Measurements from ENCODE around the gene CLDN18. TPM values are rescaled to one million over a fixed set of nuclear protein-coding genes. Genes with fewer than 3 reads are reported as not detected.

The CLDN18 gene
- total RNA-seq (2021) (0.13 to 0.23 TPM (median 0.16 TPM) in 3 replicates), Bru-seq, nascent RNA (not detected)
- long read RNA-seq, experiment 1 = 0 reads
- long read RNA-seq, experiment 2 = 0 reads
- long read RNA-seq, experiment 3 = 0 reads

GRCh38 chr3:138009476-138010272, at the start of gene CLDN18:
TSS of gene CLDN18 (plus strand) at chr3:138010165. CDS start at chr3:138010226, 61 bp downstream.
- peak; percentile 98 for ATAC-seq
- H3K4me1 Mint-ChIP-seq = no peaks in the 10 kb centered on the region
- H3K27ac Mint-ChIP-seq = no peak within 1 kb of the TSS
- H3K4me3 Mint-ChIP-seq = no peak within 1 kb of the TSS
- peak; percentile 57 for DNase-seq (ENCODE audit: low spot score)
- no peak for TF ChIP-seq GTF2I (CRISPR knock-in tag; conservative IDR thresholded peaks at IDR 0.05)
- TF ChIP-seq CBFB (CRISPR knock-in tag; IDR thresholded peaks at IDR 0.05; ENCODE audit: low read depth) = no peak
- TF ChIP-seq, protein P1, sequence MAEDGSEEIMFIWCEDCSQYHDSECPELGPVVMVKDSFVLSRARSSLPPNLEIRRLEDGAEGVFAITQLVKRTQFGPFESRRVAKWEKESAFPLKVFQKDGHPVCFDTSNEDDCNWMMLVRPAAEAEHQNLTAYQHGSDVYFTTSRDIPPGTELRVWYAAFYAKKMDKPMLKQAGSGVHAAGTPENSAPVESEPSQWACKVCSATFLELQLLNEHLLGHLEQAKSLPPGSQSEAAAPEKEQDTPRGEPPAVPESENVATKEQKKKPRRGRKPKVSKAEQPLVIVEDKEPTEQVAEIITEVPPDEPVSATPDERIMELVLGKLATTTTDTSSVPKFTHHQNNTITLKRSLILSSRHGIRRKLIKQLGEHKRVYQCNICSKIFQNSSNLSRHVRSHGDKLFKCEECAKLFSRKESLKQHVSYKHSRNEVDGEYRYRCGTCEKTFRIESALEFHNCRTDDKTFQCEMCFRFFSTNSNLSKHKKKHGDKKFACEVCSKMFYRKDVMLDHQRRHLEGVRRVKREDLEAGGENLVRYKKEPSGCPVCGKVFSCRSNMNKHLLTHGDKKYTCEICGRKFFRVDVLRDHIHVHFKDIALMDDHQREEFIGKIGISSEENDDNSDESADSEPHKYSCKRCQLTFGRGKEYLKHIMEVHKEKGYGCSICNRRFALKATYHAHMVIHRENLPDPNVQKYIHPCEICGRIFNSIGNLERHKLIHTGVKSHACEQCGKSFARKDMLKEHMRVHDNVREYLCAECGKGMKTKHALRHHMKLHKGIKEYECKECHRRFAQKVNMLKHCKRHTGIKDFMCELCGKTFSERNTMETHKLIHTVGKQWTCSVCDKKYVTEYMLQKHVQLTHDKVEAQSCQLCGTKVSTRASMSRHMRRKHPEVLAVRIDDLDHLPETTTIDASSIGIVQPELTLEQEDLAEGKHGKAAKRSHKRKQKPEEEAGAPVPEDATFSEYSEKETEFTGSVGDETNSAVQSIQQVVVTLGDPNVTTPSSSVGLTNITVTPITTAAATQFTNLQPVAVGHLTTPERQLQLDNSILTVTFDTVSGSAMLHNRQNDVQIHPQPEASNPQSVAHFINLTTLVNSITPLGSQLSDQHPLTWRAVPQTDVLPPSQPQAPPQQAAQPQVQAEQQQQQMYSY (CRISPR knock-in tag; IDR thresholded peaks at IDR 0.05) = peak; percentile 23; the same call in 1 of the 2 replicates
- TF ChIP-seq, protein P2, sequence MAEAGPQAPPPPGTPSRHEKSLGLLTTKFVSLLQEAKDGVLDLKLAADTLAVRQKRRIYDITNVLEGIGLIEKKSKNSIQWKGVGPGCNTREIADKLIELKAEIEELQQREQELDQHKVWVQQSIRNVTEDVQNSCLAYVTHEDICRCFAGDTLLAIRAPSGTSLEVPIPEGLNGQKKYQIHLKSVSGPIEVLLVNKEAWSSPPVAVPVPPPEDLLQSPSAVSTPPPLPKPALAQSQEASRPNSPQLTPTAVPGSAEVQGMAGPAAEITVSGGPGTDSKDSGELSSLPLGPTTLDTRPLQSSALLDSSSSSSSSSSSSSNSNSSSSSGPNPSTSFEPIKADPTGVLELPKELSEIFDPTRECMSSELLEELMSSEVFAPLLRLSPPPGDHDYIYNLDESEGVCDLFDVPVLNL (CRISPR knock-in tag; IDR thresholded peaks at IDR 0.05; ENCODE audit: borderline replicate concordance, low read depth) = no peak
- TF ChIP-seq ATF1 (CRISPR knock-in tag; IDR thresholded peaks at IDR 0.05) = no peak
- H3K27me3 Mint-ChIP-seq (ENCODE audit: low read depth) = peaks cover 7% of the 10 kb centered on the region; the same call in 1 of the 2 replicates
- ChIA-PET POLR2A (no interaction called here), CTCF (interaction anchor here (0.5 to 2.0 kb wide), 10 partner anchors 10 to 888 kb away, joined by 3 to 13 read pairs (median 4); partner anchors contain the start of gene DZIP1L)
- peaks cover 5% of the 10 kb centered on the region; the same call in 1 of the 2 replicates for H3K9me3 Mint-ChIP-seq
- no peaks in the 10 kb centered on the region for H3K36me3 Mint-ChIP-seq

GRCh38 chr3:137962251-137962650, 47.7 kb upstream of the CLDN18 start:
- Mint-ChIP-seq H3K36me3 (peaks cover 5% of the 10 kb centered on the region; the same call in 1 of the 2 replicates), H3K27me3 (ENCODE audit: low read depth) (no peaks in the 10 kb centered on the region), H3K4me1 (peaks cover 16% of the 10 kb centered on the region), H3K27ac (no peak overlapping the region), H3K4me3 (no peak overlapping the region), H3K9me3 (peaks cover 16% of the 10 kb centered on the region)
- DNase-seq (ENCODE audit: low spot score) = no peak
- POLR2A ChIA-PET = no interaction called here
- CTCF ChIA-PET = interaction anchor here (0.8 to 2.0 kb wide), 3 partner anchors 9 to 840 kb away, joined by 3 to 5 read pairs (median 3); no protein-coding TSS in a partner anchor
- ATAC-seq = no peak
- TF ChIP-seq NR1H2 (CRISPR knock-in tag; IDR thresholded peaks at IDR 0.05) (no peak), FOXP1 (CRISPR knock-in tag; IDR thresholded peaks at IDR 0.05; ENCODE audit: borderline replicate concordance) (no peak), ARID4B (CRISPR knock-in tag; IDR thresholded peaks at IDR 0.05; ENCODE audit: borderline replicate concordance) (no peak), TCF7 (CRISPR knock-in tag; IDR thresholded peaks at IDR 0.05; ENCODE audit: low read depth) (no peak), NR3C1 (CRISPR knock-in tag; conservative IDR thresholded peaks at IDR 0.05; ENCODE audit: low read depth) (no peak)
- TF ChIP-seq, protein P3, sequence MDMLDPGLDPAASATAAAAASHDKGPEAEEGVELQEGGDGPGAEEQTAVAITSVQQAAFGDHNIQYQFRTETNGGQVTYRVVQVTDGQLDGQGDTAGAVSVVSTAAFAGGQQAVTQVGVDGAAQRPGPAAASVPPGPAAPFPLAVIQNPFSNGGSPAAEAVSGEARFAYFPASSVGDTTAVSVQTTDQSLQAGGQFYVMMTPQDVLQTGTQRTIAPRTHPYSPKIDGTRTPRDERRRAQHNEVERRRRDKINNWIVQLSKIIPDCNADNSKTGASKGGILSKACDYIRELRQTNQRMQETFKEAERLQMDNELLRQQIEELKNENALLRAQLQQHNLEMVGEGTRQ (CRISPR knock-in tag; IDR thresholded peaks at IDR 0.05) = no peak
- TF ChIP-seq, protein P4, sequence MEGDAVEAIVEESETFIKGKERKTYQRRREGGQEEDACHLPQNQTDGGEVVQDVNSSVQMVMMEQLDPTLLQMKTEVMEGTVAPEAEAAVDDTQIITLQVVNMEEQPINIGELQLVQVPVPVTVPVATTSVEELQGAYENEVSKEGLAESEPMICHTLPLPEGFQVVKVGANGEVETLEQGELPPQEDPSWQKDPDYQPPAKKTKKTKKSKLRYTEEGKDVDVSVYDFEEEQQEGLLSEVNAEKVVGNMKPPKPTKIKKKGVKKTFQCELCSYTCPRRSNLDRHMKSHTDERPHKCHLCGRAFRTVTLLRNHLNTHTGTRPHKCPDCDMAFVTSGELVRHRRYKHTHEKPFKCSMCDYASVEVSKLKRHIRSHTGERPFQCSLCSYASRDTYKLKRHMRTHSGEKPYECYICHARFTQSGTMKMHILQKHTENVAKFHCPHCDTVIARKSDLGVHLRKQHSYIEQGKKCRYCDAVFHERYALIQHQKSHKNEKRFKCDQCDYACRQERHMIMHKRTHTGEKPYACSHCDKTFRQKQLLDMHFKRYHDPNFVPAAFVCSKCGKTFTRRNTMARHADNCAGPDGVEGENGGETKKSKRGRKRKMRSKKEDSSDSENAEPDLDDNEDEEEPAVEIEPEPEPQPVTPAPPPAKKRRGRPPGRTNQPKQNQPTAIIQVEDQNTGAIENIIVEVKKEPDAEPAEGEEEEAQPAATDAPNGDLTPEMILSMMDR (IDR thresholded peaks at IDR 0.05) = no peak
- TF ChIP-seq, protein P5, sequence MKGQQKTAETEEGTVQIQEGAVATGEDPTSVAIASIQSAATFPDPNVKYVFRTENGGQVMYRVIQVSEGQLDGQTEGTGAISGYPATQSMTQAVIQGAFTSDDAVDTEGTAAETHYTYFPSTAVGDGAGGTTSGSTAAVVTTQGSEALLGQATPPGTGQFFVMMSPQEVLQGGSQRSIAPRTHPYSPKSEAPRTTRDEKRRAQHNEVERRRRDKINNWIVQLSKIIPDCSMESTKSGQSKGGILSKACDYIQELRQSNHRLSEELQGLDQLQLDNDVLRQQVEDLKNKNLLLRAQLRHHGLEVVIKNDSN (CRISPR knock-in tag; IDR thresholded peaks at IDR 0.05) = no peak
- TF ChIP-seq, protein P6, sequence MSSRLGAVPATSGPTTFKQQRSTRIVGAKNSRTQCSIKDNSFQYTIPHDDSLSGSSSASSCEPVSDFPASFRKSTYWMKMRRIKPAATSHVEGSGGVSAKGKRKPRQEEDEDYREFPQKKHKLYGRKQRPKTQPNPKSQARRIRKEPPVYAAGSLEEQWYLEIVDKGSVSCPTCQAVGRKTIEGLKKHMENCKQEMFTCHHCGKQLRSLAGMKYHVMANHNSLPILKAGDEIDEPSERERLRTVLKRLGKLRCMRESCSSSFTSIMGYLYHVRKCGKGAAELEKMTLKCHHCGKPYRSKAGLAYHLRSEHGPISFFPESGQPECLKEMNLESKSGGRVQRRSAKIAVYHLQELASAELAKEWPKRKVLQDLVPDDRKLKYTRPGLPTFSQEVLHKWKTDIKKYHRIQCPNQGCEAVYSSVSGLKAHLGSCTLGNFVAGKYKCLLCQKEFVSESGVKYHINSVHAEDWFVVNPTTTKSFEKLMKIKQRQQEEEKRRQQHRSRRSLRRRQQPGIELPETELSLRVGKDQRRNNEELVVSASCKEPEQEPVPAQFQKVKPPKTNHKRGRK (CRISPR knock-in tag; IDR thresholded peaks at IDR 0.05; ENCODE audit: borderline replicate concordance) = no peak
